DOHH2 (cell line): ENCODE data around the gene ARHGAP22.

ENCODE experiments used
- H3F3A ChIP-seq: fragments of 200-600 bp; sonication (generic), shearing (Covaris generic); 2 replicates; pipeline ENCODE4 v1.6.0; 2016; ENCODE audit warnings: antibody characterized with exemption, mild to moderate bottlenecking; ENCODE audit not compliant: control insufficient read depth, insufficient read depth
- H3K27ac ChIP-seq: fragments of 200-600 bp; sonication (generic); 2 replicates; pipeline ENCODE4 v1.5.1; 2014; ENCODE audit warnings: low read depth, mild to moderate bottlenecking, low read length, moderate library complexity
- H3K27me3 ChIP-seq: fragments of 200-600 bp; sonication (generic); 2 replicates; pipeline ENCODE4 v1.6.1; 2014; ENCODE audit warnings: mild to moderate bottlenecking, low read length, mixed read lengths; ENCODE audit not compliant: control insufficient read depth
- H3K36me3 ChIP-seq: fragments of 200-600 bp; sonication (generic); 2 replicates; pipeline ENCODE4 v1.6.1; 2014; ENCODE audit warnings: mild to moderate bottlenecking, low read length, moderate library complexity, mixed read lengths; ENCODE audit not compliant: control insufficient read depth
- H3K4me1 ChIP-seq: fragments of 200-600 bp; sonication (generic); 2 replicates; pipeline ENCODE4 v1.6.1; 2014; ENCODE audit warnings: mild to moderate bottlenecking, low read length, mixed read lengths; ENCODE audit not compliant: control insufficient read depth
- H3K4me2 ChIP-seq: fragments of 200-600 bp; sonication (generic); 2 replicates; pipeline ENCODE4 v1.6.0; 2014; ENCODE audit warnings: mild to moderate bottlenecking, low read length, moderate library complexity
- H3K4me3 ChIP-seq: fragments of 200-600 bp; sonication (generic); 2 replicates; pipeline ENCODE4 v1.5.1; 2014; ENCODE audit warnings: mild to moderate bottlenecking, low read length, mixed read lengths
- H3K79me2 ChIP-seq: fragments of 200-600 bp; sonication (generic); 2 replicates; pipeline ENCODE4 v1.6.1; 2014; ENCODE audit warnings: mild to moderate bottlenecking, low read length, mixed read lengths; ENCODE audit not compliant: control insufficient read depth
- H3K9me2 ChIP-seq: fragments of 200-600 bp; sonication (generic); replicated peaks from 2 replicates; pipeline ENCODE4 v1.6.1; 2014; ENCODE audit warnings: mild to moderate bottlenecking, low read length, mixed read lengths; ENCODE audit not compliant: control insufficient read depth
- H3K9me3 ChIP-seq: fragments of 200-600 bp; sonication (generic); 2 replicates; pipeline ENCODE4 v1.6.1; 2014; ENCODE audit warnings: antibody characterized with exemption, low read length, mixed read lengths; ENCODE audit not compliant: control insufficient read depth, insufficient read depth
- H4K20me1 ChIP-seq: fragments of 200-600 bp; sonication (generic); 2 replicates; pipeline ENCODE4 v1.6.0; 2014; ENCODE audit warnings: low read depth, mild to moderate bottlenecking, antibody characterized with exemption, low read length, moderate library complexity; ENCODE audit not compliant: control insufficient read depth, insufficient read depth
- CTCF ChIP-seq: fragments of 200-600 bp; sonication (generic); IDR thresholded peaks from one replicate; pipeline ENCODE4 v1.5.1; 2014; ENCODE audit warnings: antibody characterized with exemption, mild to moderate bottlenecking, low read depth, low read length; ENCODE audit not compliant: poor library complexity, severe bottlenecking
- EZH2phosphoT487 ChIP-seq: fragments of 200-600 bp; sonication (generic); IDR thresholded peaks from 2 replicates; pipeline ENCODE4 v1.6.1; 2017; ENCODE audit warnings: borderline replicate concordance, mild to moderate bottlenecking, antibody characterized with exemption, low read length, moderate library complexity, mixed read lengths

The ARHGAP22 gene

GRCh38 chr10:48542471-48543181, 62.2 kb downstream of the ARHGAP22 start:
- Histone ChIP-seq H3F3A (no peaks in the 10 kb centered on the region), H3K27me3 (no peaks in the 10 kb centered on the region), H3K27ac (no peak overlapping the region), H3K4me1 (no peaks in the 10 kb centered on the region), H4K20me1 (no peaks in the 10 kb centered on the region), H3K79me2 (no peaks in the 10 kb centered on the region), H3K36me3 (no peaks in the 10 kb centered on the region), H3K4me3 (no peak overlapping the region), H3K9me3 (no peaks in the 10 kb centered on the region), H3K4me2 (no peak overlapping the region), H3K9me2 (no peaks in the 10 kb centered on the region)
- TF ChIP-seq CTCF: no peak
- no peak for TF ChIP-seq EZH2phosphoT487

- H3K9me2 ChIP-seq: no peaks in the 10 kb centered on the region
- H4K20me1 ChIP-seq: no peaks in the 10 kb centered on the region
- H3K4me2 ChIP-seq: no peak overlapping the region
- no peak overlapping the region for H3K27ac ChIP-seq
- no peaks in the 10 kb centered on the region for H3K27me3 ChIP-seq
- H3K4me3 ChIP-seq: no peak overlapping the region
- no peaks in the 10 kb centered on the region for H3F3A ChIP-seq
- no peaks in the 10 kb centered on the region for H3K4me1 ChIP-seq
- no peaks in the 10 kb centered on the region for H3K79me2 ChIP-seq
- no peak for TF ChIP-seq CTCF
- no peak for TF ChIP-seq EZH2phosphoT487
- no peaks in the 10 kb centered on the region for H3K36me3 ChIP-seq
- H3K9me3 ChIP-seq: no peaks in the 10 kb centered on the region
Measured at GRCh38 chr10:48541144-48541795, 63.6 kb downstream of the ARHGAP22 start.

GRCh38 chr10:48538611-48539010, 66.3 kb downstream of the ARHGAP22 start:
- no peaks in the 10 kb centered on the region for H3F3A ChIP-seq
- no peaks in the 10 kb centered on the region for H3K9me3 ChIP-seq
- no peak overlapping the region for H3K4me3 ChIP-seq
- H4K20me1 ChIP-seq: no peaks in the 10 kb centered on the region
- no peaks in the 10 kb centered on the region for H3K9me2 ChIP-seq
- H3K4me1 ChIP-seq: no peaks in the 10 kb centered on the region
- no peak overlapping the region for H3K4me2 ChIP-seq
- H3K79me2 ChIP-seq: no peaks in the 10 kb centered on the region
- H3K36me3 ChIP-seq: no peaks in the 10 kb centered on the region
- H3K27me3 ChIP-seq: no peaks in the 10 kb centered on the region
- no peak for TF ChIP-seq EZH2phosphoT487
- TF ChIP-seq CTCF: no peak
- H3K27ac ChIP-seq: no peak overlapping the region
